GM23338 (cell line): ENCODE measurements around the gene SYNPO. TPM values are rescaled to one million over a fixed set of nuclear protein-coding genes. Genes with fewer than 3 reads are reported as not detected.

ENCODE experiments used
- ATAC-seq: fragments of 200-7000 bp; cut with Tn5 transposase; 3 replicates; pipeline ENCODE4 v1.9.1; 2020
- DNase-seq: peaks from one replicate; pipeline ENCODE4 v3.0.0-alpha.2; 2015; ENCODE audit warnings: low spot score
- H2AFZ ChIP-seq: fragments of 200-600 bp; sonication (generic); 2 replicates; pipeline ENCODE4 v1.8.0; 2016; ENCODE audit warnings: antibody characterized with exemption, mild to moderate bottlenecking, moderate library complexity
- H3F3A ChIP-seq: fragments of 200-600 bp; sonication (generic); replicated peaks from 2 replicates; pipeline ENCODE4 v1.8.0; 2017; ENCODE audit warnings: antibody characterized with exemption, mixed run types, low read depth
- H3K27ac ChIP-seq: fragments of 200-600 bp; sonication (generic); 2 replicates; pipeline ENCODE4 v1.6.1; 2016; ENCODE audit warnings: low read depth
- H3K27me3 ChIP-seq: fragments of 200-600 bp; sonication (generic); 2 replicates; pipeline ENCODE4 v1.8.0; 2016; ENCODE audit warnings: mild to moderate bottlenecking, mixed run types, moderate library complexity; ENCODE audit not compliant: insufficient read depth
- H3K36me3 ChIP-seq: fragments of 200-600 bp; sonication (generic); 2 replicates; pipeline ENCODE4 v1.8.0; 2016; ENCODE audit warnings: mild to moderate bottlenecking; ENCODE audit not compliant: insufficient read depth
- H3K4me1 ChIP-seq: fragments of 200-600 bp; sonication (generic); 2 replicates; pipeline ENCODE4 v1.8.0; 2016; ENCODE audit warnings: mild to moderate bottlenecking, moderate library complexity; ENCODE audit not compliant: insufficient read depth
- H3K4me2 ChIP-seq: fragments of 200-600 bp; sonication (generic); 2 replicates; pipeline ENCODE4 v1.7.1; 2017; ENCODE audit warnings: mixed run types
- H3K4me3 ChIP-seq: fragments of 200-600 bp; sonication (generic); 2 replicates; pipeline ENCODE4 v1.6.1; 2016; ENCODE audit warnings: mixed run types
- H3K79me2 ChIP-seq: fragments of 200-600 bp; sonication (generic); replicated peaks from 2 replicates; pipeline ENCODE4 v1.8.0; 2017; ENCODE audit warnings: mild to moderate bottlenecking; ENCODE audit not compliant: insufficient read depth
- H3K9me2 ChIP-seq: fragments of 200-600 bp; sonication (generic); 2 replicates; pipeline ENCODE4 v1.8.0; 2017; ENCODE audit not compliant: insufficient read depth
- H4K20me1 ChIP-seq: fragments of 200-600 bp; sonication (generic); replicated peaks from 2 replicates; pipeline ENCODE4 v1.8.0; 2017; ENCODE audit warnings: mild to moderate bottlenecking; ENCODE audit not compliant: insufficient read depth
- H3K27ac Mint-ChIP-seq: 2 replicates; pipeline ENCODE4 v1.8.0; 2020; ENCODE audit warnings: inconsistent platforms, mild to moderate bottlenecking, moderate library complexity, mixed read lengths
- H3K27me3 Mint-ChIP-seq: 3 replicates; pipeline ENCODE4 v1.8.0; 2022; ENCODE audit warnings: low read depth, mild to moderate bottlenecking, moderate library complexity, mixed read lengths, inconsistent platforms; ENCODE audit not compliant: insufficient read depth, poor library complexity
- H3K36me3 Mint-ChIP-seq: 3 replicates; pipeline ENCODE4 v1.8.0; 2021; ENCODE audit warnings: low read depth, mild to moderate bottlenecking, inconsistent platforms, moderate library complexity, mixed read lengths
- H3K4me1 Mint-ChIP-seq: 3 replicates; pipeline ENCODE4 v1.8.0; 2020; ENCODE audit warnings: mild to moderate bottlenecking, inconsistent platforms, mixed read lengths
- H3K4me3 Mint-ChIP-seq: 3 replicates; pipeline ENCODE4 v1.8.0; 2021; ENCODE audit warnings: moderate library complexity, mild to moderate bottlenecking, inconsistent platforms, mixed read lengths
- H3K9me3 Mint-ChIP-seq: 3 replicates; pipeline ENCODE4 v1.8.0; 2020; ENCODE audit warnings: moderate library complexity, mild to moderate bottlenecking, inconsistent platforms, mixed read lengths
- CREB1 ChIP-seq: fragments of 250-450 bp; sonication (Bioruptor Pico); IDR thresholded peaks from 2 replicates; pipeline ENCODE4 v1.5.0; 2020; ENCODE audit warnings: low read depth, mild to moderate bottlenecking, moderate library complexity
- ETS1 ChIP-seq: IDR thresholded peaks from 2 replicates; pipeline ENCODE4 v1.6.1; 2016; ENCODE audit warnings: antibody characterized with exemption
- EZH2 ChIP-seq: fragments of 200-600 bp; sonication (generic); IDR thresholded peaks from one replicate; pipeline ENCODE4 v1.8.0; 2017; ENCODE audit warnings: antibody characterized with exemption, mild to moderate bottlenecking, low read depth; ENCODE audit not compliant: unreplicated experiment
- EZH2phosphoT487 ChIP-seq: fragments of 200-600 bp; sonication (generic); IDR thresholded peaks from one replicate; pipeline ENCODE4 v1.8.1; 2018; ENCODE audit warnings: antibody characterized with exemption; ENCODE audit not compliant: unreplicated experiment
- JUNB ChIP-seq: IDR thresholded peaks from one replicate; pipeline ENCODE4 v1.6.1; 2016; ENCODE audit warnings: antibody characterized with exemption; ENCODE audit not compliant: unreplicated experiment
- NANOG ChIP-seq: IDR thresholded peaks from 2 replicates; pipeline ENCODE4 v1.6.1; 2016; ENCODE audit warnings: antibody characterized with exemption, borderline replicate concordance
- POLR2AphosphoS5 ChIP-seq: IDR thresholded peaks from 2 replicates; pipeline ENCODE4 v1.6.1; 2016; ENCODE audit warnings: antibody characterized with exemption, low read depth
- REST ChIP-seq: IDR thresholded peaks from one replicate; pipeline ENCODE4 v1.6.1; 2018; ENCODE audit warnings: antibody characterized with exemption; ENCODE audit not compliant: unreplicated experiment
- STAT1 ChIP-seq: IDR thresholded peaks from one replicate; pipeline ENCODE4 v1.6.1; 2016; ENCODE audit warnings: antibody characterized with exemption; ENCODE audit not compliant: unreplicated experiment
- ZNF114 ChIP-seq: fragments of 250-450 bp; sonication (Bioruptor Pico); IDR thresholded peaks from 2 replicates; pipeline ENCODE4 v1.5.0; 2020; ENCODE audit warnings: mild to moderate bottlenecking, moderate library complexity
- ZNF331 ChIP-seq: fragments of 250-450 bp; sonication (Bioruptor Pico); IDR thresholded peaks from 2 replicates; pipeline ENCODE4 v1.5.0; 2020; ENCODE audit warnings: low read depth, mild to moderate bottlenecking, moderate library complexity
- ZNF462 ChIP-seq: fragments of 250-450 bp; sonication (Bioruptor Pico); IDR thresholded peaks from 2 replicates; pipeline ENCODE4 v1.5.0; 2020; ENCODE audit warnings: mild to moderate bottlenecking, moderate library complexity
- polyA plus RNA-seq: library from polyadenylated mRNA; unstranded; fragments of >200 nt; fragmentation: Nextera tagmentation; extraction: Ambion mirVana; gene quantifications from 2 replicates; pipeline ENCODE4 v1.2.1, GENCODE V29; 2016
- total RNA-seq: library from RNA; depleted of rRNA; stranded (reverse); fragments of >200 nt; shearing (Covaris generic); gene quantifications from 2 replicates; pipeline ENCODE4 v1.2.3, GENCODE V29; 2014
- TF ChIP-seq, protein P1 (sequence below), 2 experiments: fragments of 200-600 bp in 1 of 2; sonication (generic) in 1 of 2; conservative IDR thresholded peaks; 2 replicates each; pipeline versions ENCODE4 v1.5.1 to v1.6.1; 2016 to 2017; ENCODE audit warnings: antibody characterized with exemption in 2 of 2, low read depth in 2 of 2, mild to moderate bottlenecking in 2 of 2, moderate library complexity in 1 of 2

Gene SYNPO
- total and polyA plus RNA-seq, 2 experiments from 2014 or later: 0.16 to 1.3 TPM

GRCh38 chr5:150650021-150651006 is 9.9 kb downstream of the SYNPO start:
- Histone ChIP-seq H3K79me2 (no peaks in the 10 kb centered on the region), H3K27me3 (no peaks in the 10 kb centered on the region), H3K4me1 (no peaks in the 10 kb centered on the region; the same call in 1 of the 2 replicates), H3F3A (0 out of 2 replicates have a peak, but pooled peaks cover under 1% of the 10 kb centered on the region), H3K9me2 (no peaks in the 10 kb centered on the region), H3K27ac (no peak overlapping the region), H2AFZ (no peak overlapping the region), H3K4me2 (no peak overlapping the region), H3K36me3 (no peaks in the 10 kb centered on the region), H4K20me1 (no peaks in the 10 kb centered on the region), H3K4me3 (no peak overlapping the region)
- Mint-ChIP-seq H3K27ac (no peak overlapping the region), H3K4me1 (peaks cover 22% of the 10 kb centered on the region), H3K27me3 (peaks cover 1% of the 10 kb centered on the region), H3K4me3 (no peak overlapping the region), H3K9me3 (no peaks in the 10 kb centered on the region), H3K36me3 (no peaks in the 10 kb centered on the region; the same call in 2 of the 3 replicates)
- TF ChIP-seq NANOG: no peak
- no peak for TF ChIP-seq POLR2AphosphoS5
- no peak for TF ChIP-seq EZH2
- TF ChIP-seq ZNF114 (CRISPR knock-in tag): no peak
- no peak for TF ChIP-seq STAT1
- no peak for TF ChIP-seq ZNF331 (CRISPR knock-in tag)
- TF ChIP-seq JUNB: no peak
- no peak for TF ChIP-seq ETS1
- TF ChIP-seq, protein P1, sequence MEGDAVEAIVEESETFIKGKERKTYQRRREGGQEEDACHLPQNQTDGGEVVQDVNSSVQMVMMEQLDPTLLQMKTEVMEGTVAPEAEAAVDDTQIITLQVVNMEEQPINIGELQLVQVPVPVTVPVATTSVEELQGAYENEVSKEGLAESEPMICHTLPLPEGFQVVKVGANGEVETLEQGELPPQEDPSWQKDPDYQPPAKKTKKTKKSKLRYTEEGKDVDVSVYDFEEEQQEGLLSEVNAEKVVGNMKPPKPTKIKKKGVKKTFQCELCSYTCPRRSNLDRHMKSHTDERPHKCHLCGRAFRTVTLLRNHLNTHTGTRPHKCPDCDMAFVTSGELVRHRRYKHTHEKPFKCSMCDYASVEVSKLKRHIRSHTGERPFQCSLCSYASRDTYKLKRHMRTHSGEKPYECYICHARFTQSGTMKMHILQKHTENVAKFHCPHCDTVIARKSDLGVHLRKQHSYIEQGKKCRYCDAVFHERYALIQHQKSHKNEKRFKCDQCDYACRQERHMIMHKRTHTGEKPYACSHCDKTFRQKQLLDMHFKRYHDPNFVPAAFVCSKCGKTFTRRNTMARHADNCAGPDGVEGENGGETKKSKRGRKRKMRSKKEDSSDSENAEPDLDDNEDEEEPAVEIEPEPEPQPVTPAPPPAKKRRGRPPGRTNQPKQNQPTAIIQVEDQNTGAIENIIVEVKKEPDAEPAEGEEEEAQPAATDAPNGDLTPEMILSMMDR (conservative IDR thresholded peaks at IDR 0.05; ENCODE audit: low read depth in 2 of 2): no peak
- TF ChIP-seq EZH2phosphoT487: no peak
- TF ChIP-seq CREB1 (CRISPR knock-in tag): no peak
- TF ChIP-seq ZNF462 (CRISPR knock-in tag): no peak
- TF ChIP-seq REST: no peak
- ATAC-seq: peak; percentile 37
- DNase-seq: no peak
